Breast epithelium (tissue), 4 donors: Measurements from ENCODE around the gene TPK1. TPM values are rescaled to one million over a fixed set of nuclear protein-coding genes. Genes with fewer than 3 reads are reported as not detected.
"Not testable (repeated sequence)": the region's sequence is repeated elsewhere in the genome, so short reads cannot be mapped to it uniquely, and the experiment has no call there.

ENCODE experiments used
- DNase-seq, 2 donors: peaks; one replicate each; pipeline ENCODE4 v3.0.0-alpha.2; 2019; ENCODE audit warnings: low spot score in 2 of 2
- H3K27ac ChIP-seq, 2 donors: fragments of 200-600 bp; sonication (generic) in 1 of 2; one replicate each; pipeline ENCODE4 v1.5.1; 2016 to 2019; ENCODE audit warnings: mild to moderate bottlenecking in 1 of 2
- H3K27me3 ChIP-seq, 2 donors: fragments of 200-600 bp; sonication (generic) in 1 of 2; one replicate each; pipeline versions ENCODE4 v1.5.1 to v1.6.0; 2017 to 2019; ENCODE audit warnings: control low read depth in 1 of 2, mild to moderate bottlenecking in 1 of 2
- H3K36me3 ChIP-seq: fragments of 200-600 bp; one replicate; pipeline ENCODE4 v1.5.1; 2019
- H3K4me1 ChIP-seq, 2 donors: fragments of 200-600 bp; sonication (generic); one replicate each; pipeline ENCODE4 v1.5.1; 2016 to 2019; ENCODE audit warnings: control low read depth in 1 of 2
- H3K4me3 ChIP-seq, 3 donors: fragments of 200-600 bp; sonication (generic); 1 replicate in 2 of 3; 2 replicates in 1 of 3; pipeline ENCODE4 v1.5.1; 2016 to 2019; ENCODE audit warnings: mild to moderate bottlenecking in 3 of 3, moderate library complexity in 2 of 3
- H3K9me3 ChIP-seq, 2 donors: fragments of 200-600 bp; sonication (generic) in 1 of 2; one replicate each; pipeline ENCODE4 v1.5.1; 2016 to 2019; ENCODE audit warnings: control low read depth in 1 of 2
- CTCF ChIP-seq, 3 donors: fragments of 450-650 bp; IDR thresholded peaks; one replicate each; pipeline ENCODE4 v1.5.1; 2016 to 2017; ENCODE audit warnings: antibody characterized with exemption in 3 of 3, mild to moderate bottlenecking in 3 of 3, moderate library complexity in 3 of 3
- POLR2A ChIP-seq: fragments of 450-650 bp; IDR thresholded peaks from one replicate; pipeline ENCODE4 v1.6.1; 2016; ENCODE audit warnings: antibody characterized with exemption, mild to moderate bottlenecking, moderate library complexity
- POLR2AphosphoS5 ChIP-seq, 3 donors: sonication (generic); formaldehyde crosslinking; IDR thresholded peaks; one replicate each; pipeline ENCODE4 v1.6.1; 2017; ENCODE audit warnings: antibody characterized with exemption in 3 of 3
- intact Hi-C: fragments of 100-400 bp; cut with DNase I; formaldehyde crosslinking; loops from one replicate; pipeline ENCODE4 v1.15.1; 2023; ENCODE audit warnings: low total_unique reads
- total RNA-seq, 3 donors: library from RNA; depleted of rRNA; stranded (reverse); fragments of >200 nt; gene quantifications; one replicate each; pipeline ENCODE4 v1.1.0, GENCODE V29; 2016

TPK1 gene
- total RNA-seq, 3 donors from 2014 or later = 4.8 to 9.8 (median 7.9) TPM

GRCh38 chr7:144588559-144589051 lies 247.2 kb downstream of the TPK1 start:
- TF ChIP-seq CTCF (IDR thresholded peaks at IDR 0.05) (no peak), POLR2AphosphoS5 (IDR thresholded peaks at IDR 0.05) (no peak), POLR2A (no peak)
- DNase-seq = no peak
- intact Hi-C loops = no loop called here
- Histone ChIP-seq H3K4me1 (no peaks in the 10 kb centered on the region), H3K4me3 (no peak overlapping the region), H3K36me3 (no peaks in the 10 kb centered on the region), H3K9me3 (no peaks in the 10 kb centered on the region), H3K27me3 (no peaks in the 10 kb centered on the region), H3K27ac (no peak overlapping the region)

GRCh38 chr7:144587701-144588100 lies 248.2 kb downstream of the TPK1 start:
- no peak for DNase-seq
- Histone ChIP-seq H3K4me1 (no peaks in the 10 kb centered on the region), H3K36me3 (no peaks in the 10 kb centered on the region), H3K4me3 (no peak overlapping the region), H3K27me3 (no peaks in the 10 kb centered on the region), H3K27ac (no peak overlapping the region), H3K9me3 (no peaks in the 10 kb centered on the region)
- intact Hi-C loops = no loop called here
- no peak for TF ChIP-seq POLR2A
- TF ChIP-seq CTCF (IDR thresholded peaks at IDR 0.05) = no peak
- TF ChIP-seq POLR2AphosphoS5 (IDR thresholded peaks at IDR 0.05) = no peak

DNA sequence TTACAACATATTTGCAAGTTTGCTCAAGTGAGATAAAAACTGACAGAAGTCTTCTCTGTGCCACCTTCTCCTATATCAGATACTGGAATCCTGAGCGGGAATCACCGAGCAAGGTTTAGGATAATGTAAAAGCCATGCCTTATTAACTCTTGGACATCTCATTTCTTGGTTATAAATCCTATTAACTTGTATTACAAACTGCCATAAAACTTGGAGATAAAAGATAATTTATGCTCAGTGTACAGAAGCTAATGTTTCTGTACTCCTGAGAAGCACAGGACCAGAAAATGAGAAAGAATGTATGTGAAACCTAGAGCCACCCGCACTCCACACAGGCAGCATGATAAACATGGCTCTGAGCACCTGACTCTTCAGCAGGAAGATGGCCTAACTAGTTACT lies 251.1 kb downstream of the TPK1 start:
- H3K27me3 ChIP-seq = no peaks in the 10 kb centered on the region
- H3K9me3 ChIP-seq = no peaks in the 10 kb centered on the region
- intact Hi-C loops = no loop called here
- no peak overlapping the region for H3K27ac ChIP-seq
- TF ChIP-seq POLR2A (no peak), POLR2AphosphoS5 (IDR thresholded peaks at IDR 0.05) (no peak), CTCF (IDR thresholded peaks at IDR 0.05) (no peak)
- H3K4me3 ChIP-seq = no peak overlapping the region
- no peaks in the 10 kb centered on the region for H3K4me1 ChIP-seq
- no peaks in the 10 kb centered on the region for H3K36me3 ChIP-seq
- no peak for DNase-seq

- Histone ChIP-seq H3K9me3 (peaks cover 0 to 1% of the 10 kb centered on the region in 2 donors), H3K27me3 (no peaks in the 10 kb centered on the region), H3K36me3 (no peaks in the 10 kb centered on the region), H3K27ac (no peak overlapping the region), H3K4me3 (no peak overlapping the region), H3K4me1 (no peaks in the 10 kb centered on the region)
- intact Hi-C loops = no loop called here
- TF ChIP-seq CTCF (IDR thresholded peaks at IDR 0.05) = no peak
- TF ChIP-seq POLR2AphosphoS5 (IDR thresholded peaks at IDR 0.05) = no peak
- no peak for TF ChIP-seq POLR2A
- DNase-seq = no peak
Observed at GRCh38 chr7:144579687-144580086, 256.2 kb downstream of the TPK1 start.

- Histone ChIP-seq H3K9me3 (peaks cover 0 to 3% of the 10 kb centered on the region in 2 donors), H3K27ac (no peak overlapping the region), H3K4me1 (no peaks in the 10 kb centered on the region), H3K4me3 (no peak overlapping the region), H3K36me3 (no peaks in the 10 kb centered on the region), H3K27me3 (no peaks in the 10 kb centered on the region)
- intact Hi-C loops = no loop called here
- no peak for DNase-seq
- no peak for TF ChIP-seq POLR2A
- no peak for TF ChIP-seq POLR2AphosphoS5 (IDR thresholded peaks at IDR 0.05)
- no peak for TF ChIP-seq CTCF (IDR thresholded peaks at IDR 0.05)
Observed at GRCh38 chr7:144575456-144575855, 260.4 kb downstream of the TPK1 start.

DNA sequence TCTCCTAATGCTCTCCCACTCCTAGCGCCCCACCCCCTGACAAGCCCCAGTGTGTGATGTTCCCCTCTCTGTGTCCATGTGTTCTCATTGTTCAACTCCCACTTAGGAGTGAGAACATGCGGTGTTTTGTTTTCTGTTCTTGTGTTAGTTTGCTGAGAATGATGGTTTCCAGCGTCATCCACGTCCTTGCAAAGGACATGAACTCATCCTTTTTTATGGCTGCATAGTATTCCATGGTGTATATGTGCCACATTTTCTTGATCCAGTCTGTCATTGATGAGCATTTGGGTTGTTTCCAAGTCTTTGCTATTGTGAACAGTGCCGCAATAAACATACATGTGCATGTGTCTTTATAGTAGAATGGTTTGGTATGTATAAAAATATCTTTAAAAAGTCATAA lies 261.1 kb downstream of the TPK1 start:
- H3K27ac ChIP-seq, H3K9me3 ChIP-seq, H3K27me3 ChIP-seq, H3K4me1 ChIP-seq, DNase-seq, H3K36me3 ChIP-seq, intact Hi-C loops, H3K4me3 ChIP-seq: not testable (repeated sequence)
